Measurements from ENCODE around the gene SMAD9. TPM values are rescaled to one million over a fixed set of nuclear protein-coding genes. Genes with fewer than 3 reads are reported as not detected.

Gene SMAD9
- total RNA-seq, 1 experiment from 2014 or later: 1.2 TPM

- Mint-ChIP-seq H3K36me3 (ENCODE audit: insufficient read depth, unreplicated experiment) (peaks cover 5% of the 10 kb centered on the region), H3K4me1 (ENCODE audit: low read depth, unreplicated experiment) (no peaks in the 10 kb centered on the region), H3K27ac (ENCODE audit: unreplicated experiment) (no peak overlapping the region), H3K4me3 (ENCODE audit: unreplicated experiment) (no peak overlapping the region), H3K9me3 (ENCODE audit: unreplicated experiment) (no peaks in the 10 kb centered on the region), H3K27me3 (ENCODE audit: insufficient read depth, unreplicated experiment) (no peaks in the 10 kb centered on the region)
- Histone ChIP-seq H3K36me3 (ENCODE audit: control insufficient read depth, insufficient read depth, low read length) (no peaks in the 10 kb centered on the region), H3K4me3 (ENCODE audit: low read depth, low read length) (no peak overlapping the region), H3K4me1 (no peaks in the 10 kb centered on the region), H3K27me3 (replicated peaks; ENCODE audit: control insufficient read depth, insufficient read depth, low read length) (no peaks in the 10 kb centered on the region), H3K9me3 (no peaks in the 10 kb centered on the region)
- DNase-seq: no peak
- intact Hi-C loops (cut with micrococcal nuclease; ENCODE audit: unreplicated experiment): no loop called here
- POLR2A ChIA-PET: no interaction called here
- no TSS peak for BruUV-seq (replicated peaks)
- CTCF ChIA-PET: interaction anchor here (0.9 kb wide), 1 partner anchor 53 kb away, joined by 3 read pairs; no protein-coding TSS in a partner anchor
- TF ChIP-seq CTCF (IDR thresholded peaks at IDR 0.05; ENCODE audit: insufficient read depth in 1 of 2, low read depth in 1 of 2, low read length in 1 of 2, severe bottlenecking in 1 of 2, unreplicated experiment in 1 of 2): no peak
These were observed 90.3 kb downstream of the SMAD9 start for GRCh38 chr13:36829753-36830152.

GRCh38 chr13:36822785-36823184 is 97.3 kb downstream of the SMAD9 start:
- CTCF ChIA-PET: no interaction called here
- POLR2A ChIA-PET: no interaction called here
- H3K4me3 ChIP-seq (ENCODE audit: low read depth, low read length): no peak overlapping the region

GRCh38 chr13:36820222-36820621 is 99.8 kb downstream of the SMAD9 start:
- no TSS peak for BruUV-seq (replicated peaks)
- intact Hi-C loops (cut with micrococcal nuclease; ENCODE audit: unreplicated experiment): no loop called here
- Histone ChIP-seq H3K4me1 (peaks cover 10% of the 10 kb centered on the region), H3K4me3 (ENCODE audit: low read depth, low read length) (peak overlapping the region; percentile 82), H3K36me3 (ENCODE audit: control insufficient read depth, insufficient read depth, low read length) (no peaks in the 10 kb centered on the region), H3K27me3 (replicated peaks; ENCODE audit: control insufficient read depth, insufficient read depth, low read length) (no peaks in the 10 kb centered on the region), H3K9me3 (no peaks in the 10 kb centered on the region)
- POLR2A ChIA-PET: no interaction called here
- Mint-ChIP-seq H3K27me3 (ENCODE audit: insufficient read depth, unreplicated experiment) (no peaks in the 10 kb centered on the region), H3K4me1 (ENCODE audit: low read depth, unreplicated experiment) (peaks cover 13% of the 10 kb centered on the region), H3K27ac (ENCODE audit: unreplicated experiment) (peak overlapping the region; percentile 82), H3K36me3 (ENCODE audit: insufficient read depth, unreplicated experiment) (peaks cover 4% of the 10 kb centered on the region), H3K4me3 (ENCODE audit: unreplicated experiment) (peak overlapping the region; percentile 96), H3K9me3 (ENCODE audit: unreplicated experiment) (no peaks in the 10 kb centered on the region)
- CTCF ChIA-PET: no interaction called here
- no peak for TF ChIP-seq CTCF (IDR thresholded peaks at IDR 0.05; ENCODE audit: insufficient read depth in 1 of 2, low read depth in 1 of 2, low read length in 1 of 2, severe bottlenecking in 1 of 2, unreplicated experiment in 1 of 2)
- DNase-seq: no peak

More at GRCh38 chr13:36822785-36823184, 97.3 kb downstream of the SMAD9 start:
- no TSS peak for BruUV-seq (replicated peaks)
- H3K36me3 ChIP-seq (ENCODE audit: control insufficient read depth, insufficient read depth, low read length): no peaks in the 10 kb centered on the region
- Mint-ChIP-seq H3K4me3 (ENCODE audit: unreplicated experiment) (no peak overlapping the region), H3K36me3 (ENCODE audit: insufficient read depth, unreplicated experiment) (peaks cover 4% of the 10 kb centered on the region), H3K27ac (ENCODE audit: unreplicated experiment) (no peak overlapping the region), H3K4me1 (ENCODE audit: low read depth, unreplicated experiment) (peaks cover 13% of the 10 kb centered on the region), H3K27me3 (ENCODE audit: insufficient read depth, unreplicated experiment) (no peaks in the 10 kb centered on the region), H3K9me3 (ENCODE audit: unreplicated experiment) (no peaks in the 10 kb centered on the region)
- DNase-seq: no peak
- TF ChIP-seq CTCF (IDR thresholded peaks at IDR 0.05; ENCODE audit: insufficient read depth in 1 of 2, low read depth in 1 of 2, low read length in 1 of 2, severe bottlenecking in 1 of 2, unreplicated experiment in 1 of 2): no peak
- intact Hi-C loops (cut with micrococcal nuclease; ENCODE audit: unreplicated experiment): no loop called here
- H3K4me1 ChIP-seq: peaks cover 10% of the 10 kb centered on the region
- no peaks in the 10 kb centered on the region for H3K27me3 ChIP-seq (replicated peaks; ENCODE audit: control insufficient read depth, insufficient read depth, low read length)
- no peaks in the 10 kb centered on the region for H3K9me3 ChIP-seq

All from Caco-2 (cell line).